Mononuclear cell (primary cell): ENCODE results near the gene ARHGEF5. TPM values are rescaled to one million over a fixed set of nuclear protein-coding genes. Genes with fewer than 3 reads are reported as not detected.
"Not testable (repeated sequence)": the region's sequence is repeated elsewhere in the genome, so short reads cannot be mapped to it uniquely, and the experiment has no call there.

ENCODE experiments used
- H3K27me3 ChIP-seq: 2 replicates; pipeline ENCODE4 v1.6.0; 2011; ENCODE audit warnings: low read length, control low read depth; ENCODE audit not compliant: insufficient read depth
- H3K4me1 ChIP-seq: 2 replicates; pipeline ENCODE4 v1.5.1; 2011; ENCODE audit warnings: mild to moderate bottlenecking, low read length, control low read depth; ENCODE audit not compliant: insufficient read depth
- H3K4me3 ChIP-seq: 2 replicates; pipeline ENCODE4 v1.5.1; 2011; ENCODE audit warnings: mild to moderate bottlenecking, low read length, moderate library complexity
- H3K9me3 ChIP-seq: 2 replicates; pipeline ENCODE4 v1.5.1; 2011; ENCODE audit warnings: low read depth, mild to moderate bottlenecking, control low read depth, low read length
- total RNA-seq: library from RNA; depleted of rRNA; stranded (reverse); fragments of >200 nt; gene quantifications from one replicate; pipeline ENCODE4 v1.2.3, GENCODE V29; 2012

Gene ARHGEF5
- 5.1 TPM for total RNA-seq

DNA sequence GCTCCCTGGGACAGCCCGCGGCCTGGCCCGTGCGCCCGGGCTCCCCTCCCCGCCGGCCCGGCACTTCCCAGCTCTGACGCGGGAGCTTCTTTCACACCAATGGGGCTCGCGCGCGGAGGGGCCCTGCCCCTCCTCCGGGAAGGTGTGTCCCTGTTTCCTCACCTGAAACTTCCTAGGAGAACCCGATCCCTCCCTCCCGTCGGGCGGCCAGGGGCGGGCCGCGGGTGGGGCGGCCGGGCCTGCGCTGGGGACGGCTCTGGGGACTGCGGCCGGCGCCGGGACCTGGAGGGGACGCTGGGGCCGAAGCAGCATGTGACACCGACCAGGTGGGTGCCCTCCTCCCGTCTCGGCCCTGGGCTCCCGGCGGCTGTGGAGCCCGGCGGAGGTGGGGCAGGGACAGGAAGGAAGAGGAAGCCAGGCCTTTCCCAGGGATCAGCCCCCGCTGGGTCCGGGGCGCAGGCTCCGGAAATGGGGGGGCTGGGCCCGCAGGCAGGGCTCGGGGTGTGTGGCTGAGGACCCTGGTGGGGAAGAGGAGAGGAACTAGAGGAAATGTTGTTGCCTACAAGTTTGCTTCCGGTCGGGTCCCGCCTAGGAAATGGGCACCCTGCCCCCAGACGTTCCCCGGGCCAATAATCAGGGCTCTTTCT lies at the start of gene ARHGEF5:
ARHGEF5 (plus strand) TSS at position 227 of the 647 bp plus-strand sequence. CDS start 7,268 bp downstream, outside the sequence.
- H3K4me1 ChIP-seq, H3K27me3 ChIP-seq, H3K9me3 ChIP-seq, H3K4me3 ChIP-seq: not testable (repeated sequence)

DNA sequence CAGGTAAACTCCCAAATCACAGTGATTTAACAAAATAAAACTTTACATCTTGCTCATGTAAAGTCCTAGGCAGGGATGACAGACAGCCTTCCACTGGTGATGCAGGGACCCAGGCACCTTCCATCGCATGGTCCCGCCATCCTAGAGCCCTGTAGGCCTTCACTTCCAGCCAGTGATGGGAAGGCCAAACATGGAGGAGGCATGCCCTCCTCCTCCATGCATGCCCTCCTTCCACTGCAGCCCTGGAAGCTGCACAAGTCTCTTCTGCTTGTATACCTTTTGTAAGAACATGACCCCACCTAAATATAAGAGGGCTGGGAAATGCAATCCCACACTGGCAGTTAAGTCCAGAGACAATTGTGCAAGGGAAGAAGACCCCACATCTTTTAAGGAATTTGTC lies 45.5 kb upstream of the ARHGEF5 start:
- not testable (repeated sequence) for H3K27me3 ChIP-seq, H3K4me1 ChIP-seq, H3K4me3 ChIP-seq

DNA sequence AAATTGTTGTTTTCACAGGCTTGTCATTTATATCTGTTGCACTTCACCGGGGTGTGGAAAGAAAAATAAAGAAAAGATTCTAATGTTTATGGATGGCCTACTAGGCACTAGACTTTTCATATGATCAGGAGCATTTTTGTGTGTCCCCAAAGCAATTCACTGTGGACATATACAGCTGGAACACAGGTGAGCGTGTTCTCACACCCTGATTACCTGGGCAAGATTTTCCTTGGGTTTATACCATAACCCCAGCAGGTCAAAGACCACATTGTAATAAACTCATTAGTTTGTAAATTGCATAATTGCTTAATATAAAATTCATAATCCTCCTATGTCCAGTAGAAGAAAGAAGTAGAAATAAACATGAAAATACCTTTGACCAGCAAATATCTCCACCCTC lies 44.0 kb upstream of the ARHGEF5 start:
- not testable (repeated sequence) for H3K4me3 ChIP-seq, H3K27me3 ChIP-seq, H3K9me3 ChIP-seq, H3K4me1 ChIP-seq

More for the DNA sequence above, 45.5 kb upstream of the ARHGEF5 start:
- not testable (repeated sequence) for H3K9me3 ChIP-seq

DNA sequence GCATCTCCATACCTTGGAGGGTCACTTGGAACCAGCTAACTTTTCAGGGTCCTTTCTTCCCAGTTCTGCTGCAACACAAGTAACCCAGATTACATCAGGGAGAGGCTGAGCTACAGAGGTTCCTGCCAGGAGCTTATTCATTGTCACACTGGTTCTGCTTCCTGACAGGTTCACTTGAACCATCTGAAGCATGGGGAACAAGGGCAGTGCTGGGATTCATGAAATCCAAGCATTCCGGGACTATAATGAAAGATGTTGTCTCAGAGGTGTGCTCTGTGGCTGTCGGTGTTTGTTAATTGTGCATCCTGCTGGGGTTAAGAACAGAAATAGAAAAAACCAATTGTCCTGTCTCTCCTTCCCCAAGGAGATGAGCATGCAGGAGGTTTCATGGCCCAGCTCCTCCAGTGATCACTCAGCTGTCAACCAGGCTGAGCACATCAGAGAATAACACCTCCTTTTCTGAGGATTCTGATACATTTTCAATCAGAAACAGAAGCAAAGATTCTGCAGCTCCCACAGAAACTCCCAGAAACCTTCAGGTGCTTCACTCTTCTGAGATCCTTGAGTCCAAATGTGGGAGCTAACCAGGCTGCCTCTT lies 43.2 kb upstream of the ARHGEF5 start, which contains the start of gene OR2A1:
OR2A1 (plus strand) TSS at position 548 of the 598 bp plus-strand sequence. CDS start 5,706 bp downstream, outside the sequence.
- not testable (repeated sequence) for H3K4me3 ChIP-seq, H3K27me3 ChIP-seq, H3K9me3 ChIP-seq, H3K4me1 ChIP-seq

DNA sequence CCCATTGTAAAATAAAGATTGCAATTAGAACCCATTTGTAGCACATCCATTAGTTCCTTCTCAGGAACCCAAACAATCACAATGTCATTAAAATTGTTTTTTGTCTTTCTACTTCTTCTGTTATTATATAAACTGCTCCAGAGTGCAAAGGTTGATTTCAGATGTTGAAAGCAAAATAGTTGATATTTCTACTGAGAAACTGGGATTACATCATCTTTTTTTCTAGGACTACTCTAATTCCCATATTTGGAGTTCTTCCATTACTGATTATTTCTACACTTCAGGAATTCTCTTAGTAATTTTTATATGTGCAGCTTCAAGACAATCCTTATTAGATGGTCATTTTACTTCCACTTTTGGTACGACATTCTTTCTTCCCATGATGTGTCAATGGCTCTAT lies 37.7 kb upstream of the ARHGEF5 start:
- not testable (repeated sequence) for H3K9me3 ChIP-seq, H3K4me3 ChIP-seq, H3K27me3 ChIP-seq, H3K4me1 ChIP-seq

DNA sequence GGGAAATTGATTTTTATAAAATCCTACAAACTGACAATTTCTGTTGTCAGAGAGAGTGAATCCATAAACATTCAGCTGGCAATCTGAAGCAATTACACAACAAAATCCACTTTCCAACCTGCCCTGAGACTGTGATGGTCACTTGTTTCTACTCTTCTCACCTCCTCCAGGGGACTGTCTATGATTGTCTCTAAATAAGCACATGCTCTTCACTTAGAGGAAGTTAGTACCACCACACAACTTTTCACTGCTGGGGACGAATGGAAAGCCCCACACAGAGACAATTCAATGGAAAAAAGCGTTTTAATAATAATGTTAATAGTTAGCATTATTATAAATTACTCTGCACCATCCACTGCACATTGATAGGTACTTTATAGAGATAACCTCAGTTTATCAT lies 35.7 kb upstream of the ARHGEF5 start:
- not testable (repeated sequence) for H3K27me3 ChIP-seq, H3K9me3 ChIP-seq, H3K4me1 ChIP-seq, H3K4me3 ChIP-seq

DNA sequence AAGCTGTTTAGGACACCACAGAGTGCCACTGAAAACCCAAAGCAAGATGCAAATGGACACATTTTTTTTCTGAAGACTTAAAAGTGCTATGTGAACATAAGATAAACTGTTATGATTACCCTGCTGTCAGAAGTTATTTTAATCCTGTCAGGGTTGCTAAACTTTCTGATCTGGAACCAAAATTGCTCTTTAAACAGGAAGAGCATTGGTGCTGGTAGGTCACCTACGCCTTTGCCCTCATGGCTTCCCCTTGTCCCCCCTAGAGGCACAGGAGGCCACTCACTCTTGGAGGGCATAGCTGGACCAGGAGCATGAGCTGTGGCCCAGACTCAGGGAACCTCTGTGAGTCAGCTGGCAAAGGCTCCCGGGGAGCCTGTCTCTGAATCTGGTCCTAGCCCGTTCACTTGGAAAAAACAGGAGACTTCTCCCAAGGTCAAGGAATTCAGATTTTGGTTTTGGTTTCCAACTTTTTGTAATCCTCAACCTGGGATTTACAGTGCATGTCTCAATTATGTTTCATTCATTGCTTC lies 33.5 kb upstream of the ARHGEF5 start:
- not testable (repeated sequence) for H3K27me3 ChIP-seq, H3K4me1 ChIP-seq, H3K4me3 ChIP-seq

DNA sequence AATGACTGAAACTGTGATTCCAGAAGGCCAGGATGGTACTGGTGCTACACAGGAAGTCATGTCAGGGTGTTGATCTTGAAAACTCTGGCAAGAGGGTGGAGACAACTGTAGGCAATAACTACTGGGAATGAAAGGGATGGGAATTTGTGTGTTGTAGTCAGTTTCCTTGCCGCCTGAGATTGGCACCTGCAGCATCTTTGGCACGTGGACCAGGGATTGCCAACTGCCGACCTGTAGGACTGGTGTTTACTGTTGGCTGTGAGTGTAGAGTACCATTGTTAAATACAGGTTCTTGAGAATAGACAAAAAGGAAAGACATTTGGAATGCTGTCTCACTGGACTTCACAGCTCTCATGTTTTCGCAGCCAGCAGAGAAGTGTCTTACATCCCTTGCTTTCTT lies 31.8 kb upstream of the ARHGEF5 start:
- not testable (repeated sequence) for H3K27me3 ChIP-seq, H3K4me3 ChIP-seq, H3K4me1 ChIP-seq, H3K9me3 ChIP-seq

More for the DNA sequence above, 33.5 kb upstream of the ARHGEF5 start:
- not testable (repeated sequence) for H3K9me3 ChIP-seq

DNA sequence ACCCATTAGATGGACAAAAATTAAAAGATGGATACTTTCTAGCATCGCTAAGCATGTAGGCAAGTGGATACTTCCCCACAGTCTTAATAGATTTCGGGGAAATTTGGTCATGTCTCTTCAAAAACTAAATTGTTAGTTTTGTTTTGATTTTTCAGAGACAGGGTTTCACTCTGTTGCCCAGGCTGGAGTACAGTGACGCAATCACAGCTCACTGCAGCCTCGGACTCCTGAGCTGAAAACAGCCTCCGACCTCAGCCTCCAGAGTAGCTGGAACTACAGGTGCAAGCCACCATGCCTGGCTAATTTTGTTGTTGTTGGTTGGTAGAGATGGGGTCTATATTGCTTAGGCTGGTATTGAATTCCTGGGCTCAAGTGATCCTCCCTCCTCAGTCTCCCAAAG lies 29.3 kb upstream of the ARHGEF5 start:
- not testable (repeated sequence) for H3K4me3 ChIP-seq, H3K9me3 ChIP-seq, H3K27me3 ChIP-seq, H3K4me1 ChIP-seq

DNA sequence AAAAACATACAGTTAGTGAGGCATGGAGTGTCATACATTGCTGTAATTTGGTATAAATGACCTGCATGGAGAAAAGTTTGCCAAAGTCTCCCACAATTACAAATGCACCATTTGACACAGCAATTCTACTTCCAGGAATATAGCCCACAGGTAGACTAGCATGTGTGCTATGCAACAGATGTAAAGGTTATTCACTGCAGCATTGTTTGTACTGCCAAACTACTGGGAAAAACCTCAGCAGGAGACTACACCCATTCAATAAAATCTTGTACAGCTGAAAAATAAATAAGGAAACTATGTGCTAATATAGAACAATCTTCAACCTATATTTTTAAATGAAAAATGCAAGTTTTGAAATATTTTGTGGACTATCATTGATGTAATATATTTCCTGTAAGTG lies 25.2 kb upstream of the ARHGEF5 start:
- H3K4me3 ChIP-seq, H3K4me1 ChIP-seq, H3K27me3 ChIP-seq, H3K9me3 ChIP-seq: not testable (repeated sequence)

DNA sequence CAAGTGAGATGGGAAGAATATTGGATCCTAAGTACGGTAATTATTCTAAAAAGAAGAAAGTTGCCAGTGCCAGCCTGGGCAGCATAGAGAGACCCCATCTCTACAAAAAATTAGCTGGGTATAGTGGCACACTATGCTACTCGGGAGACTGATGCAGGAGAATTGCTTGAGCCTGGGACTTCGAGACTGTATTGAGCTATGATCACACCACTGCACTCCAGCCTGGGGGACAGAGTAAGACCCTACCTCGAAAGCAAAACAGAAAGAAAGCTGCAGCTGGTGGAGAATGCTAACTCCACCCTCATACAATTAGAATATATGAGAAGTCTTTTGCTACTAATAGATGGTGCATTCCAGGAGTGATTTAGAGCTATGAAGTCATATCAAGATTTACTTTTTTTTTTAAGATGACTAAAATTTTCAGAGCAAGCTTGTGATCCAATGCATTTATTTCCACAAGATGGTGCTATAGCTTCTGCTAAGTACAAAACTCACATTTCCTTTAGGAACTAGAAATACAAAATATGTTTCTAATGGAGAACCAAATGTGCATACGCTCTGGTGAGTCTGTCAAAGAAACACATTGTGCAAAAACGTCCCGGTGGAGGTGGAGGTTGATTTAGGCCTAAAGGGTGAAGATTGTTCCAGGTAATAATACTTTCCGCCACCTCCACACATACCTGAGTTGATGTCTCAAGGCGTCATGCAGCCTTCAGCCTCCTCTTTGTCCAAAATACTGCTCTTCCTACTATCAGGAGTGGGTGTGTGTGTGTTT lies 23.8 kb upstream of the ARHGEF5 start:
- not testable (repeated sequence) for H3K9me3 ChIP-seq, H3K4me3 ChIP-seq, H3K27me3 ChIP-seq, H3K4me1 ChIP-seq

DNA sequence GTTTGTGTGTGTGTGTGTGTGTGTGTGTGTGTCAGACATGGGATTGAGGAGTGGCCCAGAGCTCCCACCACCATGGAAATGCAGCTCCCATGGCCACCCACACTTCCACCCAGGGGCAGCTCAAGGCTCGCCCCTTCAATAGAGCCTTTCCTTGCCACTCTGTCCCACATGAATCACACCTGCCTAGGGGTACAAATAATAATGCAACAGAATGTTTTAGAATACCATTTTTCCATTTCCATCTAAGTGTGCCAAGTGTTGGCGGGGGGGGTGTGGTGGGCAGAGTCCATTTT lies 23.3 kb upstream of the ARHGEF5 start:
- H3K4me3 ChIP-seq, H3K4me1 ChIP-seq, H3K27me3 ChIP-seq, H3K9me3 ChIP-seq: not testable (repeated sequence)

DNA sequence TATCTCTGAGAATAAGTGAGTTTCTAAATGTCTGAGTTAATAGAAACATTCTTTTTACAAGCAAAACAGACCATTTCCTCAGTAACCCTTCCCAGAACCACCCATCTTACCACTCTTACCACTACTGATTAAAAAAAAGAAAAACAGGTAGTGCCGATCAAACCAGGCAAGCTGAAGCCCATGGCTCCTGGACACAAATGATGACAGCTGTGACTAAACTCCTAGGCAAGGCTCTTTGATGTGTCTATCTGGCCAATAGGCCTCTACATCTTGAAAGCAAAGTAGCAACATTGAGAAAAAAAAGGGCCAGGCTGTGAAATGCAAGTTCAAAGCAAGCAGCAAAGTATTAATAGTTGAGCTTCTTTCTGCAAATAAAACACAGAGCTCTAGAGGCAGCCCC lies 6.6 kb upstream of the ARHGEF5 start:
- not testable (repeated sequence) for H3K27me3 ChIP-seq, H3K9me3 ChIP-seq, H3K4me3 ChIP-seq, H3K4me1 ChIP-seq

- not testable (repeated sequence) for H3K27me3 ChIP-seq, H3K9me3 ChIP-seq, H3K4me3 ChIP-seq, H3K4me1 ChIP-seq
These were observed 3.5 kb upstream of the ARHGEF5 start for GRCh38 chr7:144351667-144352066.

DNA sequence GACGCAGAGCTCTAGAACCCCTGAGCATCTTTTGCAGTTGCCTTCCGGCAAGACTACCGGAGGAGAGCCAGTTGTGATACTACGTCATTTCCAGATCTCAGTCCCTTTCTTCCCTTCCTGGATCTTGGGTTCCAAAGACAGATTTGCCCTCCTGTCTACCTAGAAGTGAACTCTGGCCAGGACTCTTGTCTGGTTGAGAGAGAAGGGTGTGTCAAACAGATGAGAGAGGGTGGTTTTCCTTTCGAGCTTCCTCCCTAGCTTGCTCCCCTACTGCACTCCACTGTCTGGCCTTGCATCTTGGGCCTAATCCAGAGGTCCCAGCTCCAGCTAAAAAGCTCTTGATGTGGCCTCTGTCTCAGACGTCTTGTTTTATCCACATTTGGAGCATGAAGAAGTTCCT lies 983 bp downstream of the ARHGEF5 start:
- not testable (repeated sequence) for H3K4me1 ChIP-seq, H3K4me3 ChIP-seq, H3K9me3 ChIP-seq, H3K27me3 ChIP-seq

GRCh38 chr7:144356860-144357259 lies 1.7 kb downstream of the ARHGEF5 start:
- H3K9me3 ChIP-seq, result not testable (repeated sequence)

More at GRCh38 chr7:144356860-144357259, 1.7 kb downstream of the ARHGEF5 start:
- not testable (repeated sequence) for H3K4me1 ChIP-seq, H3K27me3 ChIP-seq, H3K4me3 ChIP-seq
